Activated T-cell treated with anti-CD3 and anti-CD28 coated beads, Interleukin-2, amount 50 U/mL, for 1 hour (primary cell): ENCODE results near the gene VEGFB.

Experiments
- DNase-seq: peaks from one replicate; pipeline ENCODE4 v3.0.0-alpha.2; 2020

VEGFB gene

DNA sequence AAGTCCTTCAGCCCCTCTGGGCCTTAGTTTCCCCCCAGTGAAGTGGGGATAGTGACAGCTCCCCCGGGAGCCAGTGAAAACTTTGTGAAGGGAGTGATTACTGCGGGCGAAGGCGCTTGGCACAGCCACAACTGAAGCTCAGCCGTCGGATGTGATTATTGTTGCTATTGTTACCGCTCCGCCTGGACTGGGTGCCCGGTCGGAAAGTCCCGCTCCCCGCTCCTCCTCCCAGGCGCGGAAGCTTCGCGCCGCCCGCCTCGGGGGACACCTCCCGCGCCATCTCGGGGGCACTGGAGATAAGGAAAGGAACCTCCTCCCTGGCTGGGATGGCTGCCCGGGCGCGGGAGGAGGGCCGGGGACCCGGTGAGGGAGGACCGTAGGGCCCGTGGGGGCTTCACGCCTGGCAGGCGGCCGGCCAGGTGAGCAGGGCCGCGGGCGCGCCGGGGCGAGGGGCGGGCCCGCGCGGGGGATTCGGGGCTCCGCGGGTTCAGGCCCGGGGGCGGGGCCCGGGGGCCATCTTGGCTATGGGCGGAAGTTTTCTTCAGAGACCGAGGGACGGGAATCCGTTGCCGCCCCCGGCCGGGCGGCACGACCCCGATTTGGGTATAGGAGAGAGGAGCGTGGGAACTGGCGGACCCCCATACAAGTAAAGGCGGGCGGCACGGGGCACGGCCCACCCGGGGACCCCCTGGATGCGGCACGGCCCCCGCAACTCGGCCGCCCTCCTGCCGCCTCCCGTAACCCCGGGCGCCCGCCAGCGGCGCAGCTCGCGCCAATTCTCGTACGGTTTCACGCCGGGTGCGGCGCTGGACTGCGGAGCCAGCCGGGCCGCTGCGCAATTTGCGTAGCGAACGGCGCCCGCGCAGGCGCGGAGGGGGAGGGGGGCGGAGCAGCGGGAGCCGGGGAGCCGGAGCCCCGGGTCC is 50.8 kb downstream of the VEGFB start, which contains the start of gene GPR137:
GPR137 (plus strand) TSS at position 887 of the 923 bp plus-strand sequence. CDS start 677 bp downstream, outside the sequence.
- peak; percentile 99 for DNase-seq

DNA sequence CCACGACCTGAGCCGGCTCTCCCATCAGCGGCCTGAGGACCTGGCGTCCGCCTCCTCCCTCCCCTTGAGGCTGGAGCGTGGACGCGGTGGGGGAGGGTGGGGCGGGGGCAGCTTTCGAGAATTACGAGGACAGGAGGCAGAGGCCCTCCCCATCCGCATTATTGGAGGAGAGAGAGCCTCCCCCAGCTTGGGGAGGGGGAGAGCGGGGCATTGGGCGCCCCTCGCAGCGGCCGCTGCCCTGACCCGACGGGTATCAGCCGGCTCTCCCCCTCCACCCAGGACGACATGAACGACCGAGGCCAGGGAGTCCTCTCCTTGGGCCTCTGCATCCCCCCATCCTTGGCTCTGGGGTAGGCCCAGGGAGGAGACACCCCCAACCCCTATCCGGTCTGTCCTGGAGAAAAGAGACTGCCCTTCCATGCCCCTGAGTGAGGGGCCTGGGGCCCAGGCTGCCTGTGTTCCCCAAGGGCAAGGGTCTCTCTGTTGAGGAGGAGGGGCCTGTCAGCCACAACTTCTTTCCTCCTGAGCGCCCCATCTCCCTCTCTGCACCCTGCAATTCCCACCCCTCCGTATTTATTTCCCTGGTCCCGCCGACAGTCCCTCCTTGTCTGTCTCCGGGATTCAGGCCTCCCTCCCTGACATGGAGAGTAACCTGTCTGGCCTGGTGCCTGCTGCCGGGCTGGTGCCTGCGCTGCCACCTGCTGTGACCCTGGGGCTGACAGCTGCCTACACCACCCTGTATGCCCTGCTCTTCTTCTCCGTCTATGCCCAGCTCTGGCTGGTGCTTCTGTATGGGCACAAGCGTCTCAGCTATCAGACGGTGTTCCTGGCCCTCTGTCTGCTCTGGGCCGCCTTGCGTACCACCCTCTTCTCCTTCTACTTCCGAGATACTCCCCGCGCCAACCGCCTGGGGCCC is 51.8 kb downstream of the VEGFB start:
- no peak for DNase-seq

DNA sequence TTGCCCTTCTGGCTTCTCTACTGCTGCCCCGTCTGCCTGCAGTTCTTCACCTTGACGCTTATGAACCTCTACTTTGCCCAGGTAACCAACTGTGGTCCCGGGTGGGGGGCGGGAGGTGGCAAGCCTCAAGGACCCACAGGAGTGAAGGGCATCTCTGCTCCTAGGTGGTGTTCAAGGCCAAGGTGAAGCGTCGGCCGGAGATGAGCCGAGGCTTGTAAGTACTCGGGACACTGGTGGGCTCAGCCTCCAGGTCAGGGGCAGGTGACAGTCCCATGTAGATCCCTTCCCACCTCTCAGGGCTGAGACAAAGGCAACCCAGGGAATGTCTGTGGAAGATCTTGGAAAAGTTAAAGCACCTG is 52.4 kb downstream of the VEGFB start:
- no peak for DNase-seq

DNA sequence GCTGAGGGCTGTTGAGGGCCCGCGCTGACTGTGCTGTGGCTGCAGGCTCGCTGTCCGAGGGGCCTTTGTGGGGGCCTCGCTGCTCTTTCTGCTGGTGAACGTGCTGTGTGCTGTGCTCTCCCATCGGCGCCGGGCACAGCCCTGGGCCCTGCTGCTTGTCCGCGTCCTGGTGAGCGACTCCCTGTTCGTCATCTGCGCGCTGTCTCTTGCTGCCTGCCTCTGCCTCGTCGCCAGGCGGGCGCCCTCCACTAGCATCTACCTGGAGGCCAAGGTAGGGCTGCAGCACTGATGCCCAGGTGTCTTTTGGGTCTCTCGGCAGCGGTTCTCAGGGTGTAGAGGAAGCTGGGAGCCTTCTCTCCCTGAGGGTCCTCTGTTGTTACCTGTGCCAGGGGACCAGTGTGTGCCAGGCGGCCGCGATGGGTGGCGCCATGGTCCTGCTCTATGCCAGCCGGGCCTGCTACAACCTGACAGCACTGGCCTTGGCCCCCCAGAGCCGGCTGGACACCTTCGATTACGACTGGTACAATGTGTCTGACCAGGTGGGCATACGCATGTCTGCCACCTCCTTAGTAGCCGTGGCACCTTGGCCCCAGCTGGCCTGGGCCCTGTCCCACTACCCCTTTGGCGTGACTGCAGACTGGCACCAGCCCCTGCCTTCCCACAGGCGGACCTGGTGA is 53.4 kb downstream of the VEGFB start:
- no peak for DNase-seq

DNA sequence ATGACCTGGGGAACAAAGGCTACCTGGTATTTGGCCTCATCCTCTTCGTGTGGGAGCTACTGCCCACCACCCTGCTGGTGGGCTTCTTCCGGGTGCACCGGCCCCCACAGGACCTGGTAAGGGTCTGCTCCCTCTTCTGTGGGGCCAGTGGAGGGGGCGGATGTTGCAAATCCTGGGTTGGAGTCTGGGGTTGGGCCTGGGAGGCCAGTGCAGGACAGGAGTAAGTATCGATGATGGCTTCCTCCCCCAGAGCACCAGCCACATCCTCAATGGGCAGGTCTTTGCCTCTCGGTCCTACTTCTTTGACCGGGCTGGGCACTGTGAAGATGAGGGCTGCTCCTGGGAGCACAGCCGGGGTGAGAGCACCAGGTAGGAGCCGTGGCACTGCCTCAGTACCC is 54.0 kb downstream of the VEGFB start:
- no peak for DNase-seq
